Osteoblast (primary cell): ENCODE results near the gene TCF23. TPM values are rescaled to one million over a fixed set of nuclear protein-coding genes. Genes with fewer than 3 reads are reported as not detected.
A peak's percentile ranks its signal among the peaks of the same experiment; 100 is the strongest.

Source experiments
- DNase-seq: peaks from one replicate; pipeline ENCODE4 v3.0.0; 2011; ENCODE audit warnings: low spot score, mixed read lengths; ENCODE audit not compliant: insufficient read length; ENCODE audit errors: missing footprints
- H2AFZ ChIP-seq: 2 replicates; pipeline ENCODE4 v1.6.0; 2011; ENCODE audit warnings: mild to moderate bottlenecking, low read length
- H3K27ac ChIP-seq: 2 replicates; pipeline ENCODE4 v1.5.1; 2011; ENCODE audit warnings: mild to moderate bottlenecking, low read depth, low read length, moderate library complexity
- H3K27me3 ChIP-seq: 2 replicates; pipeline ENCODE4 v1.6.0; 2012; ENCODE audit warnings: mild to moderate bottlenecking, control low read depth, inconsistent platforms, low read length, moderate library complexity; ENCODE audit not compliant: insufficient read depth
- H3K36me3 ChIP-seq: 2 replicates; pipeline ENCODE4 v1.5.1; 2011; ENCODE audit warnings: mild to moderate bottlenecking, low read length, control low read depth, moderate library complexity; ENCODE audit not compliant: insufficient read depth
- H3K4me1 ChIP-seq: 2 replicates; pipeline ENCODE4 v1.5.1; 2011; ENCODE audit warnings: mild to moderate bottlenecking, low read length, control low read depth, moderate library complexity; ENCODE audit not compliant: insufficient read depth
- H3K4me2 ChIP-seq: 2 replicates; pipeline ENCODE4 v1.6.0; 2011; ENCODE audit warnings: mild to moderate bottlenecking, low read length; ENCODE audit not compliant: insufficient read depth
- H3K4me3 ChIP-seq: fragments of 200-600 bp; sonication (generic); 3 replicates; pipeline ENCODE4 v1.5.1; 2012; ENCODE audit warnings: mild to moderate bottlenecking, low read length, inconsistent platforms; ENCODE audit not compliant: insufficient read depth
- H3K79me2 ChIP-seq: 2 replicates; pipeline ENCODE4 v1.6.0; 2012; ENCODE audit warnings: mild to moderate bottlenecking, low read length, control low read depth, inconsistent platforms; ENCODE audit not compliant: insufficient read depth
- H3K9me3 ChIP-seq: 2 replicates; pipeline ENCODE4 v1.5.1; 2011; ENCODE audit warnings: low read depth, low read length, control low read depth
- H4K20me1 ChIP-seq: 2 replicates; pipeline ENCODE4 v1.6.0; 2012; ENCODE audit warnings: mild to moderate bottlenecking, low read length, control low read depth; ENCODE audit not compliant: insufficient read depth
- total RNA-seq: library from RNA; depleted of rRNA; stranded (reverse); fragments of >200 nt; gene quantifications from 2 replicates; pipeline ENCODE4 v1.2.3, GENCODE V29; 2012
- TF ChIP-seq, protein P1 (sequence below): IDR thresholded peaks from 2 replicates; pipeline ENCODE4 v1.5.1; 2011; ENCODE audit warnings: mild to moderate bottlenecking, low read depth, low read length, moderate library complexity; ENCODE audit errors: extremely low read depth

The TCF23 gene
- total RNA-seq, 1 donor: not detected

DNA sequence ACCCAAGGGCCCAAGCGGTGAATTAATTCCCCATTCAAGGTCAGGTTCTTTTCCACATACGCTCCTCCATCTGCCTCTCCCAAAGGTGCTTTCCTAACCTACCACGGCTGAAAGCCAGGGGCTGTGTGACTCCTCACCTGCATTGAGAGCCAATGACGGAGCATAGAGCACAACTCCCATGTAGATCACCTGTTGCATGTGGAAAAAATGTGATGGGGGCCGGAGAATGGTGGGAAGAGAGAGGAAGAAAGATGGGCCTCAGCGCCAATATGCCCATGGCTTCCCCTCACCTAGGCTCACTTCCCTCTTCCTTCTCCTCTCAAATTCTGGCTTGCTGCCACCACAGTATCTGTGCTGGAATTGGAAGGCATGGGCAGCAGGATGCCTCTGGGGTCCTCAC lies 57.5 kb downstream of the TCF23 start:
- H3K9me3 ChIP-seq: no peaks in the 10 kb centered on the region
- H4K20me1 ChIP-seq: no peaks in the 10 kb centered on the region
- no peaks in the 10 kb centered on the region for H3K27me3 ChIP-seq
- TF ChIP-seq, protein P1, sequence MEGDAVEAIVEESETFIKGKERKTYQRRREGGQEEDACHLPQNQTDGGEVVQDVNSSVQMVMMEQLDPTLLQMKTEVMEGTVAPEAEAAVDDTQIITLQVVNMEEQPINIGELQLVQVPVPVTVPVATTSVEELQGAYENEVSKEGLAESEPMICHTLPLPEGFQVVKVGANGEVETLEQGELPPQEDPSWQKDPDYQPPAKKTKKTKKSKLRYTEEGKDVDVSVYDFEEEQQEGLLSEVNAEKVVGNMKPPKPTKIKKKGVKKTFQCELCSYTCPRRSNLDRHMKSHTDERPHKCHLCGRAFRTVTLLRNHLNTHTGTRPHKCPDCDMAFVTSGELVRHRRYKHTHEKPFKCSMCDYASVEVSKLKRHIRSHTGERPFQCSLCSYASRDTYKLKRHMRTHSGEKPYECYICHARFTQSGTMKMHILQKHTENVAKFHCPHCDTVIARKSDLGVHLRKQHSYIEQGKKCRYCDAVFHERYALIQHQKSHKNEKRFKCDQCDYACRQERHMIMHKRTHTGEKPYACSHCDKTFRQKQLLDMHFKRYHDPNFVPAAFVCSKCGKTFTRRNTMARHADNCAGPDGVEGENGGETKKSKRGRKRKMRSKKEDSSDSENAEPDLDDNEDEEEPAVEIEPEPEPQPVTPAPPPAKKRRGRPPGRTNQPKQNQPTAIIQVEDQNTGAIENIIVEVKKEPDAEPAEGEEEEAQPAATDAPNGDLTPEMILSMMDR: no peak
- H3K27ac ChIP-seq: no peak overlapping the region
- peaks cover 45% of the 10 kb centered on the region for H3K36me3 ChIP-seq
- no peak overlapping the region for H2AFZ ChIP-seq
- peaks cover 5% of the 10 kb centered on the region for H3K4me1 ChIP-seq
- no peak overlapping the region for H3K4me3 ChIP-seq
- H3K79me2 ChIP-seq: no peaks in the 10 kb centered on the region
- DNase-seq: peak; percentile 25
- no peak overlapping the region for H3K4me2 ChIP-seq

Other genes starting within 250 kb of the TCF23 start
- gene MAPRE3, start 178.4 kb upstream of the TCF23 start, total RNA-seq: 6.5 TPM in 2 replicates
- gene TMEM214, start 116.0 kb upstream of the TCF23 start, total RNA-seq: 50.3 and 50.7 TPM in 2 replicates
- gene AGBL5, start 97.3 kb upstream of the TCF23 start, total RNA-seq: 24.6 and 26.8 TPM in 2 replicates
- 202 and 235 TPM in 2 replicates for gene OST4, start 77.3 kb upstream of the TCF23 start, total RNA-seq
- gene EMILIN1, start 70.4 kb upstream of the TCF23 start, total RNA-seq: 137 and 138 TPM in 2 replicates
- gene KHK, start 62.2 kb upstream of the TCF23 start, total RNA-seq: 0.29 and 0.36 TPM in 2 replicates
- gene CGREF1, start 29.9 kb upstream of the TCF23 start, total RNA-seq: 6.8 and 14.5 TPM in 2 replicates
- gene ABHD1, start 25.2 kb upstream of the TCF23 start, total RNA-seq: under 0.01 TPM in 2 replicates
- gene PREB, start 14.4 kb upstream of the TCF23 start, total RNA-seq: 42.4 and 45.2 TPM in 2 replicates
- not detected in 2 replicates for gene PRR30, start 9.6 kb upstream of the TCF23 start, total RNA-seq
- 187 and 198 TPM in 2 replicates for gene ATRAID, start 63.0 kb downstream of the TCF23 start, total RNA-seq
- gene SLC5A6, start 63.3 kb downstream of the TCF23 start, total RNA-seq: 14.1 TPM in 2 replicates
- 28.6 and 30.8 TPM in 2 replicates for gene CAD, start 68.4 kb downstream of the TCF23 start, total RNA-seq
- under 0.01 and 0.88 TPM in 2 replicates for gene SLC30A3, start 114.0 kb downstream of the TCF23 start, total RNA-seq
- gene DNAJC5G, start 126.4 kb downstream of the TCF23 start, total RNA-seq: not detected in 2 replicates
- gene TRIM54, start 133.4 kb downstream of the TCF23 start, total RNA-seq: not detected in 2 replicates
- 0.36 and 1.2 TPM in 2 replicates for gene UCN, start 159.4 kb downstream of the TCF23 start, total RNA-seq
- gene MPV17, start 174.1 kb downstream of the TCF23 start, total RNA-seq: 98.8 and 112 TPM in 2 replicates
- 32.7 and 34.4 TPM in 2 replicates for gene GTF3C2, start 207.8 kb downstream of the TCF23 start, total RNA-seq
- 19.2 and 24.2 TPM in 2 replicates for gene EIF2B4, start 221.3 kb downstream of the TCF23 start, total RNA-seq
- 152 and 165 TPM in 2 replicates for gene SNX17, start 221.6 kb downstream of the TCF23 start, total RNA-seq
- gene ZNF513, start 231.7 kb downstream of the TCF23 start, total RNA-seq: 6.2 and 8.3 TPM in 2 replicates